ENCODE results near the gene CACNA1E. TPM values are rescaled to one million over a fixed set of nuclear protein-coding genes. Genes with fewer than 3 reads are reported as not detected.

CACNA1E gene
- total RNA-seq, 1 experiment from 2014 or later = 0.46 TPM

DNA sequence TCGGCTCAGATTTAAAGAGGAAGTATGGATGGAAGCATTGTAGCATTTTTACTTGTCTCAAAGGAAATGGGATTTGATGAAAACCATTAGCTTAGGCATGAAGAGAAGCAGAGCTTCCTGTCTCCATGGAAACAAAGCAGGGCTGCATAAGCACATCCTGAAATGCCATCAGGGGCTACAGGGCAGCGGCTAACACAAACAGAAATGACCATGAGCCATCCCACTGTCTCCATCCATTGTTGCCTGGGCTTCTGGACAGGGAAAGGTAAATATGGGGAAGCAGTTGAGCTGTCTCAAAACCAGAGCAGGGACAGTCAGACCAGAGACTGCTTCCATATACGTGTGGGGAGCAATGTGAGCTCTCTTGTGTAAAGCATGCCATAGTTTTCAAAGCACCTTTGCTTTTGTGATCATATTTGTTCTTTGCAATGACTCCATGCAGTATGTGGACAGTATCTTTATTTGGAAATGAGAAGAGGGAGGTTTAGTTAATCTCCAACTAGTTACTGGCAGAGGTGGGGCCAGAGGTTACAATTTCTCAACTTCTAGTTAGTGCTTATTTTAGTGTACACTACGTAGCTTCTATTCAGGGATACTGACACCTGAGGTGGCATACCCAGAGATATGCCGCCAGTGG is 176.1 kb downstream of the CACNA1E start:
- H2BK15ac ChIP-seq (ENCODE audit: low read depth, low read length) = no peak overlapping the region
- DNase-seq = no peak
- no peak overlapping the region for H4K5ac ChIP-seq (ENCODE audit: insufficient read length, low read depth, low read length)
- H2BK120ac ChIP-seq (ENCODE audit: low read depth, low read length, poor library complexity, severe bottlenecking) = no peak overlapping the region
- H2BK20ac ChIP-seq (ENCODE audit: low read depth, low read length, poor library complexity, severe bottlenecking) = no peak overlapping the region
- no peak overlapping the region for H3K4me2 ChIP-seq (ENCODE audit: insufficient read depth, insufficient read length, low read length)
- no peak overlapping the region for H3K14ac ChIP-seq (ENCODE audit: insufficient read depth, low read length)
- no peak overlapping the region for H4K91ac ChIP-seq (ENCODE audit: insufficient read length, low read depth, low read length)
- no peaks in the 10 kb centered on the region for H3K9me3 ChIP-seq (ENCODE audit: control insufficient read depth, low read depth, low read length)
- no peak overlapping the region for H3T11ph ChIP-seq (ENCODE audit: low read length)
- Mint-ChIP-seq H3K9me3 (peaks cover 0 to under 1% of the 10 kb centered on the region in 2 experiments; a peak in 3 of 5 replicates), H3K4me3 (no peak overlapping the region), H3K27me3 (ENCODE audit: low read depth) (peaks cover 10% of the 10 kb centered on the region), H3K4me1 (peaks cover 14% of the 10 kb centered on the region in 2 experiments), H3K27ac (no peak overlapping the region), H3K36me3 (ENCODE audit: insufficient read depth in 1 of 3, low read depth in 3 of 3) (no peaks in the 10 kb centered on the region; a peak in 1 of 7 replicates)
- no peak overlapping the region for H3K27ac ChIP-seq (ENCODE audit: insufficient read length, low read depth, low read length)
- no peak overlapping the region for H2BK5ac ChIP-seq (ENCODE audit: insufficient read length, low read length)
- no peak overlapping the region for H2BK12ac ChIP-seq (ENCODE audit: insufficient read length, low read depth, low read length)
- no peaks in the 10 kb centered on the region for H3K23me2 ChIP-seq (ENCODE audit: insufficient read length, low read depth, low read length, poor library complexity, severe bottlenecking)
- TF ChIP-seq, protein P1, sequence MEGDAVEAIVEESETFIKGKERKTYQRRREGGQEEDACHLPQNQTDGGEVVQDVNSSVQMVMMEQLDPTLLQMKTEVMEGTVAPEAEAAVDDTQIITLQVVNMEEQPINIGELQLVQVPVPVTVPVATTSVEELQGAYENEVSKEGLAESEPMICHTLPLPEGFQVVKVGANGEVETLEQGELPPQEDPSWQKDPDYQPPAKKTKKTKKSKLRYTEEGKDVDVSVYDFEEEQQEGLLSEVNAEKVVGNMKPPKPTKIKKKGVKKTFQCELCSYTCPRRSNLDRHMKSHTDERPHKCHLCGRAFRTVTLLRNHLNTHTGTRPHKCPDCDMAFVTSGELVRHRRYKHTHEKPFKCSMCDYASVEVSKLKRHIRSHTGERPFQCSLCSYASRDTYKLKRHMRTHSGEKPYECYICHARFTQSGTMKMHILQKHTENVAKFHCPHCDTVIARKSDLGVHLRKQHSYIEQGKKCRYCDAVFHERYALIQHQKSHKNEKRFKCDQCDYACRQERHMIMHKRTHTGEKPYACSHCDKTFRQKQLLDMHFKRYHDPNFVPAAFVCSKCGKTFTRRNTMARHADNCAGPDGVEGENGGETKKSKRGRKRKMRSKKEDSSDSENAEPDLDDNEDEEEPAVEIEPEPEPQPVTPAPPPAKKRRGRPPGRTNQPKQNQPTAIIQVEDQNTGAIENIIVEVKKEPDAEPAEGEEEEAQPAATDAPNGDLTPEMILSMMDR (conservative IDR thresholded peaks at IDR 0.05) = no peak
- H2AK5ac ChIP-seq (ENCODE audit: insufficient read length, low read length) = no peak overlapping the region
- H3K4me1 ChIP-seq (ENCODE audit: insufficient read depth, low read length) = no peaks in the 10 kb centered on the region; the same call in 1 of the 2 replicates
- no peaks in the 10 kb centered on the region for H4K20me1 ChIP-seq (ENCODE audit: control insufficient read depth, insufficient read depth, insufficient read length)
- no peak overlapping the region for H3K18ac ChIP-seq (ENCODE audit: insufficient read length, low read depth, low read length)
- no CpG with 5 or more reads among the region's 5 CpGs for WGBS (ENCODE audit: extremely low coverage, insufficient read length, low lambda C conversion rate)
- H3K79me2 ChIP-seq (ENCODE audit: insufficient read depth, low read length) = no peaks in the 10 kb centered on the region
- no peaks in the 10 kb centered on the region for H3K79me1 ChIP-seq (ENCODE audit: insufficient read depth, low read depth, low read length, poor library complexity, severe bottlenecking)
- H3K9ac ChIP-seq (ENCODE audit: extremely low read depth, insufficient read length, low read length) = no peak overlapping the region
- H4K8ac ChIP-seq (replicated peaks; ENCODE audit: insufficient read length, low read depth, low read length) = no peak overlapping the region
- H3K4ac ChIP-seq (ENCODE audit: low read depth, low read length) = no peak overlapping the region
- no peak overlapping the region for H3K56ac ChIP-seq (ENCODE audit: insufficient read length, low read depth, low read length)
- H3K27me3 ChIP-seq (ENCODE audit: insufficient read depth, low read length) = no peaks in the 10 kb centered on the region
- H2AFZ ChIP-seq (ENCODE audit: low read length) = no peak overlapping the region
- no peak overlapping the region for H3K23ac ChIP-seq (ENCODE audit: insufficient read length, low read depth, low read length)
